Stimulated activated CD8-positive, alpha-beta memory T cell treated with anti-CD3 and anti-CD28 coated beads, Interleukin-2, amount 100 ng/mL, for 48 hours (primary cell): ENCODE data around the gene GUCY1A1.
"Not testable (repeated sequence)": the region's sequence is repeated elsewhere in the genome, so short reads cannot be mapped to it uniquely, and the experiment has no call there.

Source experiments
- DNase-seq, 2 donors: peaks; one replicate each; pipeline ENCODE4 v3.0.0-alpha.2; 2020; ENCODE audit warnings: low read depth in 2 of 2

Gene GUCY1A1

GRCh38 chr4:155666344-155667221, at the start of gene GUCY1A1:
TSS of gene GUCY1A1 (plus strand) at chr4:155666848. CDS start at chr4:155696868, 30,020 bp downstream.
- DNase-seq: no peak

- no peak for DNase-seq
Observed at GRCh38 chr4:155617296-155617695, 49.4 kb upstream of the GUCY1A1 start.

GRCh38 chr4:155618183-155618838, 48.3 kb upstream of the GUCY1A1 start:
- no peak for DNase-seq

- DNase-seq: no peak
Observed at GRCh38 chr4:155620637-155621036, 46.0 kb upstream of the GUCY1A1 start.

- no peak for DNase-seq
Observed at GRCh38 chr4:155624478-155624877, 42.2 kb upstream of the GUCY1A1 start.

- DNase-seq: no peak
Observed at GRCh38 chr4:155626561-155626960, 40.1 kb upstream of the GUCY1A1 start.

- DNase-seq: no peak
Observed at GRCh38 chr4:155629183-155629825, 37.3 kb upstream of the GUCY1A1 start.

- DNase-seq: no peak
Observed at GRCh38 chr4:155629956-155630355, 36.7 kb upstream of the GUCY1A1 start.

GRCh38 chr4:155632310-155632840, 34.3 kb upstream of the GUCY1A1 start:
- no peak for DNase-seq

GRCh38 chr4:155638195-155638965, 28.3 kb upstream of the GUCY1A1 start:
- no peak for DNase-seq

GRCh38 chr4:155639704-155640523, 26.7 kb upstream of the GUCY1A1 start:
- DNase-seq: no peak

- DNase-seq: no peak
Observed at GRCh38 chr4:155640751-155641150, 25.9 kb upstream of the GUCY1A1 start.

- no peak for DNase-seq
Observed at GRCh38 chr4:155643087-155643486, 23.6 kb upstream of the GUCY1A1 start.

GRCh38 chr4:155646001-155646400, 20.6 kb upstream of the GUCY1A1 start:
- no peak for DNase-seq

- not testable (repeated sequence) for DNase-seq
Observed at GRCh38 chr4:155650785-155651184, 15.9 kb upstream of the GUCY1A1 start.

- DNase-seq: no peak
Observed at GRCh38 chr4:155653052-155653451, 13.6 kb upstream of the GUCY1A1 start.

GRCh38 chr4:155656025-155656424, 10.6 kb upstream of the GUCY1A1 start:
- DNase-seq: no peak

GRCh38 chr4:155657169-155657568, 9.5 kb upstream of the GUCY1A1 start:
- DNase-seq: no peak

GRCh38 chr4:155657985-155658680, 8.5 kb upstream of the GUCY1A1 start:
- DNase-seq: no peak

- DNase-seq: no peak
Observed at GRCh38 chr4:155658681-155659064, 8.0 kb upstream of the GUCY1A1 start.
